GM19023 (cell line): ENCODE data around the gene CSTF1.
"Not testable (repeated sequence)": the region's sequence is repeated elsewhere in the genome, so short reads cannot be mapped to it uniquely, and the experiment has no call there.

Experiments
- ATAC-seq: cut with Tn5 transposase; IDR thresholded peaks from one replicate; pipeline ENCODE4 v1.9.1; 2021; ENCODE audit warnings: mild to moderate bottlenecking, moderate library complexity; ENCODE audit not compliant: unreplicated experiment

The CSTF1 gene

DNA sequence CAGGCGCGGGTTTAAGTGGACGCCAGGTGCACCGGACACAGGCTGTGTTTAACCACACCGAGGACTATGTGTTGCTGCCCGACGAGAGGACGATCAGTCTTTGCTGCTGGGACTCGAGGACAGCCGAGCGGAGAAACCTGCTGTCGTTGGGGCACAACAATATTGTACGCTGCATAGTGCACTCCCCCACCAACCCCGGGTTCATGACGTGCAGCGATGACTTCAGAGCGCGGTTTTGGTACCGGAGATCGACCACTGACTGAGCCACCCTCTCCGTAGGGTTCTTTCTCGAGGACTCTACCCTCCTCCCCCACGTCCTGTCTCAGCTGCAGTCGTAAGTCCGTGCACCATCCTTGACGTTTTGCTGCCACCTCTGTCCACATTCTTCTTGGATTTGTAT, 11.0 kb downstream of the CSTF1 start:
- ATAC-seq: no peak

DNA sequence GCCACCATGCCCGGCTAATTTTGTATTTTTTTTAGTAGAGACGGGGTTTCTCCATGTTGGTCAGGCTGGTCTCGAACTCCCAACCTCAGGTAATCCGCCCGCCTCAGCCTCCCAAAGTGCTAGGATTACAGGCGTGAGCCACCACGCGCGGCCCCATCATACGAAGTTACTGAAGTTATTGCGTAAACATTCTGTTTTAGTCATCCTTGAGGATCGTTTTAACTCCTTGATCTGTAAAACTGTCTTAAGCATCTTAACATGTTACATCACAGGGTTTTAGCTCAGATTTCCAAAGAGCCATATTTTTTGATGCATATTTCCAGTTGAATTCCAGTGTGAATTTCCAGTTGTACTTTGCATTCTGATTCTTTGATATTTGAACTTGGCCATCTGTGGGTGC, 12.9 kb downstream of the CSTF1 start:
- ATAC-seq: not testable (repeated sequence)

DNA sequence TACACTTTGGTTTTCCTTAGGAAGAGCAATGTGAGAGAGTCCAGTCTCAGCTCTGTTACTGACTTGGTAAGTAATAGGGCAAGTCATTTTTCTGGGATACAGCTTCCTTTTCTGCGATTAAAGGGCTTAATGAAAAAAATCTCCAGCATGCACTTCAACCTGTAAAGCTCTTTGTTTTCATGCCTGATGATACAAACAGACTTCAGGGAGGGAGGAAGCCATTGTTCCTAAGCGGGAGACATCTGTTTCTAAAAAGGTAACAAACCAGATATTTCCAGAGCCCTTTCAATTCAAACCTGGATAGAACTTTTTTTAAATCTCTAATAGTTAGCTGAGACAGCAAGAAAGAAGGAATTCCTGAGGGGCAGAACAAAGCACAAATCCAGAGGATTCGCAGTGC, 14.5 kb downstream of the CSTF1 start:
- no peak for ATAC-seq

DNA sequence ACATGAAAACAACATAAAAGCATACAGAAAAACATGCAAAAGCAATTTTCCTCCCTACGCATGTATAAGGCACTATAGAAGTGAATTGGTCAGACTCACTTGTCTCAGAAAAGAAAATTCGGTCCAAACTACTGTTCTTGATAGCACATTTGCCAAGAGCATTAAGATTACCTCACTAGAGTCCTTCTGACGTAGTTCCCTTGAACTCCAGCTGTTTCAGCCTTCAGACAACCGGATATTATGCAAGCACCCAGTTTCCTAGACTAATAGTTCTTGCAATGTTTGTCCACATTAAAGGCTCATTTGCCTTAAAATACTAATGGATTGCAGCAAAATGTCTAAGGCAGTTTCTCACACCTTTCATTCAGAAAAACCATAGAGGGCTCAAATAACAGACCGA, 17.1 kb downstream of the CSTF1 start:
- ATAC-seq: no peak

DNA sequence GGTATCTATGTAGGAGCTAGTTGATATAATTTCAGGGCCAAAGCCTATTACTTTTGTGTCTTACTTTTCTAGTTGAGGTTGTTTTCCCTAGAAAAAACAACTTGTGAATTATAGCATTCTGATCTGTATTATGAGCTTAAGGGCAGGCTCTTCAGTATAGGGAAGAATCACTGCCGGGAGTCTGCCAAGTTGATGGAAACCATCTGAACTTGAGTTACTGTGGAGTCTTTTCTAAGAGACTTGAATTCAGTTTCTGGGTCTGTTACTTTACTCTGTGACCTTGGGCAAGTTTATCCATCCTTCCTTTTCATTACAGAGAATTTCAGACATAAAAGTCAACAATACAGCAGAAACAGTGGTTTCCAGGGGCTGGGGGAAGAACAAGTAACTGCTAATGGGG, 17.5 kb downstream of the CSTF1 start:
- no peak for ATAC-seq

DNA sequence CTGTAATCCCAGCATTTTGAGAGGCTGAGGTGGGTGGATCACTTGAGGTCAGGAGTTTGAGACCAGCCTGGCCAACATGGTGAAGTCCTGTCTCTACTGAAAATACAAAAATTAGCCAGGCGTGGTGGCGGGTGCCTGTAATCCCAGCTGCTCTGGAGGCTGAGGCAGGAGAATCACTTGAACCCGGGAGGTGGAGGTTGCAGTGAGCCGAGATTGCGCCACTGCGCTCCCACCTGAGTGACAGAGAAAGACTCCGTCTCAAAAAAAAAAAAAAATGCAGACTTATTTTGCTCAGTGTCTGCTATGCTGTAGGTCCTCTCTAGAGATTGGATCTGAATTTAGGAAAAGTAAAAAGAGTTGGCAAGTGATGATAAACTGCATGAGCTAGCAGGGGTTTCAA, 18.8 kb downstream of the CSTF1 start:
- not testable (repeated sequence) for ATAC-seq

DNA sequence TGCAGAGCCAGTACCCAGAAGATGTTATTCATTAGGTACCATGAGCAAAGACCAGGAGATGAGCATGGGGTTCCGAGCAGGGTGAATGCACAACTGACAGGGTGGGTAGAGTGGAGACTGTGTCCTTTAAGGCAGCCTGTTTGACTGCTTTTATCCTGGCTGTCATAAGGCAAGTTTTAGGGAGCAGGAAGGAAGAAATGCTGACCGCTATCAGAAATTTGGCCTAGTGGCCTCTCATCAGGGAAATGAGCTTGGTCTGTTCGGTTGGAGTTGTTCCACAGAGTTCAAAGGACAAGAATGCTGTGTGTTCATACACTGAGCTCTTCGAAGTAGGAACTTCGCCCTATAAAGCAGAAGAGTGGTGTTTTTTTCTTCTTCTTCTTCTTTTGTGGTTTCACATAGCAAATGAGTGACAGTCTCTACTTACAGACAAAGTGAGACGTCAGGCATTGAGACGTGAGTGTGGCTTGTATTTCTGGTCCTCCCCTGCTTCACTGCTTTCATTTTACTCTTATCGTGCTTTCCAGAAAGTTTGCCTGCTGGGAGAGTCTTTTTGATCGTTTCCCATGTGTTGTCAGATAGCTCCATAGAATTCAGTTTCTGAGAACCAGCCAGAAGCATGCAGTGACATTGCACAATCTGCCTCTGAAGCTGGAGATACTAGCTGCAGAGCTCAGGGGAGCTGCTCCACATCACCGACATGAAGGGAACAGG, 19.5 kb downstream of the CSTF1 start, which contains the start of gene CASS4:
Gene CASS4 (plus strand): TSS at position 502 of the 714 bp plus-strand sequence. CDS start 199 bp downstream, at position 701.
- ATAC-seq: no peak

DNA sequence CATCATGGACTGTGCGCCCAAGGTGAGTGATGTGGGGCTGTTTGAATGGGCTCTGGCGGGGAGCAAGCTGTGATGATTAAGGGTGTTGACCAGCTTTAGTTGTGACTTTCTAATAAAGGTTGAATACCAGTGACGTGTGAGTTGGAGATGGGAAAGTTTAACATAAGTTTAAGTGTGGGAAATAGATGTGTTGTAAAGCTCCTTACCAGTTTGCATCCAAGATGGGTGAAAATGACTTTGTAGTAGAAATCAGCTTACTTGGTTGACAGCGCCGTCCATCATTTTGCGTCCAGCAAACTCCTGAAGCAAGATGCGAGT, 20.0 kb downstream of the CSTF1 start:
- ATAC-seq: no peak

DNA sequence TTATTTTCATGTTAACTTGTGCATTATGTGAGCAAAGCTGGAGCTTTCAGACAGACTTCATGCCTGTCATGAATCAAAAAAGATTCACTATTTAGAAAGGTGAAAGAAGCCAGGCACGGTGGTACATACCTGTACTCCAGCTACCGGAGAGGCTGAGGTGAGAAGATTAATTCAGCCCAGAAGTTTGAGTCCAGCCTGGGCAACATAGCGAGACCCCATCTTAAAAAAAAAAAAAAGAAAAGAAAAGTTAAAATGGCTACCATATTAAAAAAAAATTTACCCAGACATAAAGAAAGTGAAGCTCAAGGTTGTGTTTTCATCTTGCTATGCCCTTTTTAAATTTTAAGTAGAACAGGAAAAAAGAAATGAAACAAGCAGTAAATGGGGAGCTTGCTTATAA, 20.5 kb downstream of the CSTF1 start:
- ATAC-seq: no peak

DNA sequence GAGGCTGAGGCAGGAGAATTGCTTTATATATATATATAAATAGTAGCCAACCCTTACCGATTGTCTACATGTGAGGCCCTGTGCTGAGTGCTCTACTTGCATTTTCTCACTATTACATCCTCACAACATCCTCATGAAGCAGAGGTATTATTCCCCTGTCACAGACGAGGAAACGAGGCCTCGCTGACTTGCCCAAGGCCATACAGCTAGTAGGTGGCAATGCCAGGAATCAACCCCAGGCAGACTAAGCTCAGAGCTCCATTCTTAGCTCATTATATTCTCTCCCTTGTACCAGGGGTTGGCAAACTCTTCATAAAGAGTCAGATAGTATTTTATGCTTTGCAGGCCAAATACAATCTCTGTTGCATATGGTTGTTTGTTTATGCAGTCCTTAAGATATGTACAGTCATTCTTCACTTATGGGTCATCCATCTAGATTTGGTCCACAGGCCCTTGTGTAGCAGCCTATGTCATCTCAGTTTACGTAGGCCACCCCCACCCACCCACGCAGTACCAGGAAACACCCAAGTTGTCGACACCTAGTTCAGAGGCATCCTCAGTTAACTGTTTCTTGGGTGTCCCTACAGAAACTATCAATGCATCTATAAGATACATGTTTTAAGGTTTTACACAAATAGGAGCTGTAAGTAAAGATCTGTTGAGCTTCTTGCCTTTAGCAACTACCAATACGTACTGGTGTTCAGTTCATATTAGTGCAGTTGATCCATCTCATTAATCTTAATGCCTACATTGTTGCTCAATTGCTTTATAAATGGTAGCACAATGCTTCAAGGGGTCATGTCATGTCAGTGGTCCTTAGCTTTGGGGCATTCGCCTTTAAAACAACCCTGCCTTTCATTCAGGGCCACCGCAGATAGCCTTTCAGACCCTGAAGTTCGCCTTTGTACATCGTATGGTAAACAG, 22.7 kb downstream of the CSTF1 start:
- ATAC-seq: no peak

DNA sequence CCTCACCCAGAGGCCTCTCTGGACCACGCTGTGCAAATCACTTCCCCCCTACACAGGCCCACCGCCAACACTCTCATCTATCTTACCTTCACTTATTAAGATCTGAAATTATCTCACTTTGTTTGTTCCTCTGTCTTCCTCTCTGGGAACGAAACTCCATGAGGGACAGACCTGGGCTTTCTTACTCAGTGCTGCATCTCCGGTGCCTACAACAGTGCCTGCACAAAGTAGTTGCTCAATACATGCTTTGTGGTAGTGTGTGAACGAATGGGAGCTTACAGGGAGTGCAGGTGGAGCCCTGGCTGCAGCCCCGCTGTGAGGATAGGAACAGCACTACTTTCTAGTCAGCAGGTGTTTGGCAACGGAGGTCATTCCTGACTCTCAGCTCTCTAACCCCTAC, 25.0 kb downstream of the CSTF1 start:
- ATAC-seq: no peak

DNA sequence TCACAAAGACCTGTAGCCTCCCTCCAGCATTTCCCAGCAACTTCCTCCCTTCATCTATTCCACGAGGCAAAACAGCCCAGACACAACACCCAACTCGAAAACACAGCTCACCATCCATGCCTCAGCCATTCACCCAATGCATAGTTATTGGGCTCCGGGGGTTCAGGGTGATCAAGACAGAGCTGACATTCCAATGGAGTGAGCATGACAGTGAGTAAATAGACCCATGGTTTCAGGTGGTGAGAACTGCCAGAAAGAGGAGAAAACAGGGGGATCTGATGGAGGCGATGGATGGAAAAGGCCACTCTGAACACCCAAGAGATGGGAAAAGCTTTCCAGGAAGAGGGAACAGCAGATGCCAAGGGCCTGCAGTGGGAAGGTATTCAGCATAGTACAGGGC, 25.5 kb downstream of the CSTF1 start:
- no peak for ATAC-seq

DNA sequence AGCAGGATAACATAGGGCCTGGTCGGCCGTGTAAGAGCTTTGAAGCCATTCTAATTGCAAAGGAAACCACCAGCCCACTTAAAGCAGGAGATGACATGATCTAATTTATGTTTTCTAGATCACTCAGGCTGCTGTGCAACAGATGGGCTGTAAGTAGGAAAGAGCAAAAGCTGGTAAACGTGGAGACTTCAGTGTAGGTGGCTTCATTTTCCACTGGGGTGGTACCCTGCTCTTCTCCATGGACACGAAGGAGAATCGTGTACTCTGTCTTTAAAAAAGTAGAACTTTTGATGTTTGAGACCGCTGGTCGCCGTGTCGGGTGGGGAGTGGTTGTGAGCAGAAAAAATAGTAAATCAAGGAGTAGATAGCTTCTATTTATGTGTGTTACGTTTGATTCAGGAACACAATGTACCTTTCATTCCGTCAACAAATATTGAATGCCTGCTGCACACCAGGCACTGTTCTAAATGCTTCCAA, 26.0 kb downstream of the CSTF1 start:
- no peak for ATAC-seq

DNA sequence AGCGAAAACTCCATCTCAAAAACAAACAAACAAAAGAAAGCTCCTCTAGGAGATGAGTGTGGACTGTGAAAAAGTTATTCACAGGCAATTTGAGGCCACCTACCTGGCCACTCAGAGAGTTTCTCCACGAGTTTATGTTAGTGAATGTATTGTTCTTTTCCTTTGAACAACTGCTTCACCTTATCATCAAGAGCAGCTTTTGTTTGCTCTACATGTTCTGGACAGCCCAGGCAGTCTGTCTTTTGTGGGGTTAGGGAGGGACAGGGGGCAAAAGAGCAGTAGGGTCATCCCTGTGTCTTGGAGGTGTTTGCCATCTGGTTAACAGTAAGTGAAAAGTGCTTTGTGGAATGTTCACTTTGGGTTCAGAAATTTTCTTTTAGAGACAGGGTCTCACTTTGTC, 27.6 kb downstream of the CSTF1 start:
- no peak for ATAC-seq

DNA sequence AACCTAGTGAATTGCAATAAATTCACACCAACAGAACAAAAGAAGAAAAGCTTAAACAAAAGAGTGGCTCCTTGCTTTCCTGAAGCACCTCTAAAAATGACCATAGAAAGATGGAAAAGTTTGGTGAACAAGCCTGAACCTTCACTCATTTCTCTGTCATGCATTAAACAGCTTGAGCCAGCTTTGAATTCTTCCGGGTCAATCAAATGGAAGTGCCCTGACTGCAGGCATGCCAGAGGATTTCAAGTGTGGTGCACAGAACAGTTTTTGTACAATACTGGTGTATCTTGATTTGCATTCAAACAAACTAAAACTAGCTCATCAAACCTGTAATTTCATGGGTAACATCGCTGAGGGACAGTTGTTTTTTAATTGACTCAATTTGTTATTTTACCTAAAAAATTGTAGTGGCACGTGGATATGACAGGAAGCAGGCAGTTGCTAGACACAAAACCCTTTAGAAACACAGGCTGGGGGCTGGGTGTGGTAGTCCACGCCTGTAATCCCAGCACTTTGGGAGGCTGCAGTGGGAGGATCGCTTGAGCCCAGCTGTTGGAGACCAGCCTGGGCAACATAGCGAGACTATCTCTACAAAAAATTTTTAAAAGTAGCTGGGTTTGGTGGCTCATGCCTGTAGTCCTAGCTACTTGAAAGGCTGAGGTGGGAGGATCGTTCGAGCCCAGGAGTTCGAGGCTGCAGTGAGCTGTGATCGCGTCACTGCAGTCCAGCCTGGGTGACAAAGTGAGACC, 28.7 kb downstream of the CSTF1 start:
- no peak for ATAC-seq

DNA sequence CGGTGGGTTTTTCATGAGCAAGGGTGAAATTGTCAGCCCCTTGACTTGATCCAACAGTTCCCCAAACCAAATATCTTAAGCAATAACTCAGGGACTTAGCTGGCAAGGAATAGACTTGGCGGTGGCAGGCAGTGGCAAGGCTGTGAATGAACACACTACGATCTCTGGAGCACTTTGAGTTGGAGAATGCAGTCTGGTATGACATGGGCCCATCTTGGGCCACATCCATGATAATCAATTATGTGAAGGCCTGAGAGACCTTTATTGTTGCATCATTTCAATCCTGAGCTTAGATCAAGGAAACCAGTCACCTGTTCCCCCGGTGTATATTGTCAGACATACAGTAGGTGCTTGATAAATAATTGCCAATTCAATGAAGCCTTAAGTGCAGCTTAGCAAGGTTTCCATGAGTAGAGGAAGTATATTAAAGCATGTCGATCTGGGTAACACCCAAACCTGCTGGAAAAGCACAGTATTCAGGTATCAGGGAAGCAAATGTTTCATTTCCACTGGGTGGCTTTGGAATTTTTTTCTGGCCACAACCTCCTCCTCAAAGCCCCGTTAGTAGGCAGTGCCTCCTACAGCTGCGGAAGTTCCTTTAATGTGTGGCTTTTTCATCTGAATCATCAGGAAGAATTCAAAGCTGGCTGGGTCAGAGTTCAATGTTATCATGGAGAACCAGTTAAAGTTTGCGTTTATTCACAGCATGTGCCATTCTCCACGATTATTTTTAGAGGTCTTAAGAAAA, 29.8 kb downstream of the CSTF1 start:
- no peak for ATAC-seq

DNA sequence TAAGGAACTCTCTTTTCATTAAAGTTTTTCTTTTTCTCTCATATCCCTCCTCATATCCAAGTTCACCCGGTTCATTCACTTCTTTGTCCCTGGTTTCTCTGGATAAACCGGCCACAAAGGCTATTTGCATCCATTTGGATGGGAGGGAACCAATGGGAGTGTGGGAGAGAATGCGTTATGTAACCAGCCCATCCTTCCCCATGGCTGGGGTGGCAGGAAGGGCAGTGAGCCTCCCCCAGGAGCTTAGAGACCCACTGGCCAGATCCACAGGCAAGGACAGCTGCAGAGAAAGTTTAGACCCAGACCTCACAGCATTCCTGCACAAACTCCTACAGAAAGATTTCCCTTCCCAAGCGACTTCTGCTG, 30.4 kb downstream of the CSTF1 start:
- ATAC-seq: no peak

DNA sequence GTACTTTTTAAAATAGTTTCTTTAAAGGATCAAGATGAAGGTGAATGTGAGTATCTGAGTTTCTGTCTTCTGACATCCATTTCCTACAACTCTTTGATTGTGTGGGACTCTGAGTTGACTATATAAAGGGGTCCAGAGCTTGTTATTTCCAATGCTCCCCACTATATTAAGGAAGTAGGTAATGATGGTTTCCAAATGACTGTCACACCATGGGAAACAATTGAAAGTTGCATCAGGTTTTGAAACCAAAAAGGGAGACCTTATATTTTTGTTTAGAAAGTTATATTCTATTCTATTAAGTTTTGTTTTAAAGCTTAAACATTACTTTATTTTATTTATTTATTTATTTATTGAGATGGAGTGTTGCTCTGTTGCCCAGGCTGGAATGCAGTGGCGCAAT, 30.8 kb downstream of the CSTF1 start:
- no peak for ATAC-seq

DNA sequence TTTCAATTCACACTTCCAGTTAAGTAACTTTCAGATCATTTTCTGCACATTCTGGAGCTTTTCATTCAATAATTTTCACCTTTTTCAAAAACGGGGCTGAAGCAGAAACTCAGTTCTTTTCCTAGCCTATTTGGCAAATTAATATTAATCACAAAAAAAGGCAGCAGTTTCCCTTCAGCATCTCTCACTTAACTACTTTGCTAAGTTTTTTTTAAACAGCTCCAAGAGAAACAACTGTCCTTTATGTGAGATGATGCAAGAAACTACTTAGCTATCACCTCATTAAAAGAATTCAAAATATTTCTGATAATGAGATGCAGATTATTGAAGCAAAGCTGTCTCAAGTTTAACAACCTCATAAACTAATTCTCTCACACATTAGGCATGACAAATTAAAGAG, 31.4 kb downstream of the CSTF1 start:
- ATAC-seq: no peak

DNA sequence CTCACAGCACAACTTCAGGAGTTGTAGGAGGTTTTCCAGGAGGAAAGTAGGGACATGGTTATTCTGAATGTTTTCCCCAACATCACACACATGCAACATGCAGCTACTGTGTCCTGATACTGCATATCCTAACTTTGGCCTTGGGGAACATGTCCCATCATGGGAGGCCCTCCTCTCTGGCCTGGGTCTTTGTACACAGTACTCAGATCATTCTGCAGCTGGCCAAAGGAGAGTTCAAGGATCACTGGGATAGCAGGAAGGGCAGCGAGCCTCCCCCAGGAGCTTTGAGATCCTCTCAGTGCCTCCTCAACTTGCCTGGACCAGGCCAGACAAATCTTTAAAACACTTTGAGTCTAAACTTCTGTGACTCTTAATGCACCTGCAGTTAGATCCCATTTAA, 32.5 kb downstream of the CSTF1 start:
- ATAC-seq: no peak

DNA sequence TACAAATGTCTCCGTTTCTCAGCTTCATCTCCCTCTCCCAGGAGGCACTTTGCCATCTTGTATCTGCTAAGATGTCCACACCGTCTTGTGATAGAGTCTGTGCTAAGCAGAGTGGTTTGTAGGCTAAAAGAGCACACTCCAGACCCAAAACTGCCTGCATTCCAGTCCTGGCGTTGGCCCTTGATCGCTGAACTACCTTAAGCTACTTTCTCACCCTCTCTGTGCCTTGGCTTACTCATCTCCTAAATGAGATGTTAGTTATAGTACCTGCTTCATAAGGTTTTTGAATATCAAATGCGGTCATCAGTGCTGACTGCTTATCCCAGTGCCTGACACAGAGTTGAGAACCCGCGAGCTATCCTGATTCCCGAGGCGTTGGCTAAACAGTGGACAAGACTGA, 33.6 kb downstream of the CSTF1 start:
- ATAC-seq: no peak
